Stimulated activated naive CD4-positive, alpha-beta T cell treated with Interleukin-2 at 50 U/mL for 16 hours (primary cell): ENCODE results near the gene CIT.
A peak's percentile ranks its signal among the peaks of the same experiment; 100 is the strongest.
"Not testable (repeated sequence)": the region's sequence is repeated elsewhere in the genome, so short reads cannot be mapped to it uniquely, and the experiment has no call there.

Experiments
- DNase-seq: peaks from one replicate; lab custom pipeline; 2025; lab: John Stamatoyannopoulos, UW

The CIT gene

GRCh38 chr12:119673634-119674033, 203.5 kb downstream of the CIT start:
- DNase-seq: no peak

- DNase-seq: no peak
Measured at GRCh38 chr12:119672194-119672593, 204.9 kb downstream of the CIT start.

DNA sequence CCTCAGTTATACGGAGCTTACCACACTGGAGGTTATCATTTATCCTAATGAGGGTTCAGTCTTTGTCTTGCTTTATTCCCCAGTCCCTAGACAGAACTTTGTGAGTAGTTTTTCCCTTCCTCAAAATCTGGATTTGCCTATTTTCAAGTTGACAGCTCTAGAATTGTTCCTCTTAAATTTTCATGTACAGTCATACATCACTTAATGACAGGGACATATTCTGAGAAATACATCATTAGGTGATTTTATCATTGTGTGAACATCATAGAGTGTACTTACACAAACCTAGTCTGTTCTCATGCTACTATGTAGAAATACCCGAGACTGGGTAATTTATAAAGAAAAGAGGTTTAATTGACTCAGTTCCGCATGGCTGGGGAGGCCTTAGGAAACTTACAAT, 206.1 kb downstream of the CIT start:
- DNase-seq: no peak

DNA sequence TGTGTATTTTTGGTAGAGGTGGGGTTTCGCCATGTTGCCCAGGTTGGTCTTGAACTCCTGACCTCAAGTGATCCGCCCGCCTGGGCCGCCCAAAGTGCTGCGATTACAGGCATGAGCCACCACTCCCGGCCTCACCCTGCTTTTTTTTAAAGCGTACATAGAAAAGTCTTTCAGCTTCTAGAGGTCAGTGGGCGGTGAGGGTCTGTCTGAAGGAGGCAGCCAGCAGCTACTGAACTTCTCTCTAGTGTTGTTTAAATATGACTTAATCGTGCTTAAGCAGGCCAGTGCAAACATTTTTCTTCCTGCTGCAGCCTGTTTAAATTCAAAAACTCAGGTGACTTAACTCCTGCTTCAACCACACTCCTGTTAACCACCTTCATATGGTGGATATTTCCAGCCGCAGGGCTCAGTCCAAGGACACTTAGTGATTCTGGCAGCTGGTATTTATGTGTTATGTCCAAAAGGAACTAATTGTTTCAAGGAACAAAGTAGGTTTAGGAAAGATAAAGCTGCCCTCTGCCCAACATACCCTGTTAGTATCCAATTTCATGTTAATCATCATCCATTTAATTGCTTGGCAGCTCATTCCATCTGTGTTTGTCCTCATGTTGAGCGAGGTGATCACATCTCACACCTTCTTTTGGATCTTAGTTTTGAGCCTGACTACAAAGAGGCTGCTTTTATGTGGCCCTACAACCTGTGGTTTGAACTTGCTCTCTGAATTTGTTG, 207.2 kb downstream of the CIT start:
- DNase-seq: no peak

- DNase-seq: no peak
Measured at GRCh38 chr12:119668324-119668841, 208.7 kb downstream of the CIT start.

DNA sequence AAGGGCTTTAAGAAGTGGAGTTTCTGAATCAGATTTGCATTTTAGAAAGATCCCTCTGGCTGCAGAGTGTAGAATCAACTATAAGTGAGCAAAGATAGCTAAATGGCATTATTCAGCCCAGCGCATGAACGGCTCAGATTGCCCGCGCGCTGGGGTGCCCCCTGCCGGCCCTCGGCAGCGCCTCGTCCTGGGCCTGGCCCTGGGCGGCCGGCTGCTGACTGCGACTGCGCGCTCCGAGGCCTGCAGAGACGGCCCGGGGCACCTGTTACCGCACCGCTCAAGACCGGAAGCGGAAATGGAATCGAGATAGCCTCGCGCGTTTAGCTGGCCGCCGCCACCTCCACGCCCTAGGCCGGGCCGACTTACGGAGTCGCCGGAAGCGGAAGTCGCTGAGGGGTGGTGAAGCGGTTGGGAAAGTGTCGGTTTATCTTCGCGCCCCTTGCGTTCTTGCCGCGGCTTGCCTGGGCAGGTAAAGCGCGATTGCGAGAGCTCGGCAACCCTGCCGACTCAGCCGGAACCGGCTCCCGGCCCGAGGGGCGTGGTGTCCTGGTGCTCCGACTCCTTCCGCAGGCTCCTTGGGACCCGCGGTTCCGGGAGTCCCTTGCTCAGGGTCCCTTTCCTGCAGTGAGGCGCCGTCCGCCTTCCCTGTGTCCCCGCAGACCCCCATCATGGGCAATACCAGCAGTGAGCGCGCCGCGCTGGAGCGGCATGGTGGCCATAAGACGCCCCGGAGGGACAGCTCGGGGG, 209.4 kb downstream of the CIT start, which contains the start of gene PRKAB1:
Gene PRKAB1, plus strand, starts transcription at position 557 of the 747 bp plus-strand sequence. Its CDS starts 112 bp downstream, at position 669.
- peak; percentile 97 for DNase-seq

DNA sequence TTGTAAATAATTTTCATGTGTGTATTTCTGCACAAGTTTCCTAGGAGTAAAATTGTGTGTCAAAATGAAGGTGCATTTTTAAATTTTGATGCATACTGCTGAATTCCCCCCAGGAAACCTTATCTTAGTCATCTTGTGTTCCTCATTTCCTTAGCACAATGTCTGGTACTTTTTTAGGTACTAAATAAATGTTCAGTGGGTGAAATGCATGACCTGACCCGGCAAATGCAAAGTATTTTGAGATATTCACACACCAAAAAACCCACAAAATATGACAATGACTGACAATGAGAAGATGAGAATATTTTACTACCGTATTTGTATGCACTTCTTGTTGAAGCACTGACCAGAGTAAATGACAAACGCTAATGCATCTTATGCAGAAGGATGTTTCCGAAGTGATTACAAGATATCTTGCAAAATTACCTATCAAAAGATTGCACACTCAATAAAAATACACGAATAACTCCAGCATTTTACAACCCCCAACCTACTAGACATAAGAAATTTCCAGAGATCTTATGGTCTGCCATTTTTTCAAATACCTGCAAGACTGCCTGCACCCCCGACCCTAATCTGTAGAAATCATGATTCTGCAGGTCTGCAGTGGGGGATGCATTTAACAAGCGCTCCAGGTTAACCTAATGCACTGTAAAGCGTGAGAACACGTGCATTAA, 210.1 kb downstream of the CIT start:
- no peak for DNase-seq

- DNase-seq: no peak
Measured at GRCh38 chr12:119666226-119666795, 210.8 kb downstream of the CIT start.

GRCh38 chr12:119665164-119665929, 211.8 kb downstream of the CIT start:
- DNase-seq: no peak

GRCh38 chr12:119664642-119665041, 212.5 kb downstream of the CIT start:
- no peak for DNase-seq

DNA sequence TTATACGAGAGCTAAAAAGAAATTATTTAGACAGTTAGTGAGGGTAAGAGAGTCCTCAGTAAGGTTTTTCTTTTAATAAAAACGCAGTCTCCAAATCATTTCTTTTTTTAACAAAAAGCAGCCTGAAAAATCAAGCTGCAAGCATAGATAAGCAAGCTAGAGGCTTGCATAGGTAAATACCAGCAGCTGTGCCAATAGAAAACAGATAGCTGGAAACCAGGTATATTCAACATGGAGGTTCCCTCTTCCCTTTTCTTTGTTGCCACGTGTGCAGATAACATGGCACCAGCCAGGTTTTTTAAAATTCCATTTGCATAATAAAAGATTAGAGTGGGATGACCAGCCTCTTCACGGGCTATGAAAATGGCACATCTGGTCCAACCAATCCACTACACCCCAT, 215.2 kb downstream of the CIT start:
- no peak for DNase-seq

DNA sequence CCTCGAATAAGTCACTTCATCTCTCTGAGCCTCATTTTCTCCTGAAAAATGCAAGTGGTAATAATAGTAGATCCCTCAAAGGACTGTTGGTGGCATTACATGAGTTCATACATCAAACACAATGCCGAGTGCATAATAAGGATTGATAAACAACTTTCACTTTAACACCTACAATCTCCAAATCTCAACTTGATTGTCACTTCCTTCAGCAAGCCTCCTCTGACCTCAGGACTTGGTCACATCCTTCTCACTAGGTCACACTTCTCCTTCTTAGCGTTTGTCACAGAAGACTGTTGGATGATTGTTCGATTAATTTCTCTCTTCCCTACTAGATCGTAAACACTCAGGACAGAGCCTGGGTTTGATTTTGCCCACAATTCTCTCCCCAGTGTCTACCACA, 217.0 kb downstream of the CIT start:
- no peak for DNase-seq

DNA sequence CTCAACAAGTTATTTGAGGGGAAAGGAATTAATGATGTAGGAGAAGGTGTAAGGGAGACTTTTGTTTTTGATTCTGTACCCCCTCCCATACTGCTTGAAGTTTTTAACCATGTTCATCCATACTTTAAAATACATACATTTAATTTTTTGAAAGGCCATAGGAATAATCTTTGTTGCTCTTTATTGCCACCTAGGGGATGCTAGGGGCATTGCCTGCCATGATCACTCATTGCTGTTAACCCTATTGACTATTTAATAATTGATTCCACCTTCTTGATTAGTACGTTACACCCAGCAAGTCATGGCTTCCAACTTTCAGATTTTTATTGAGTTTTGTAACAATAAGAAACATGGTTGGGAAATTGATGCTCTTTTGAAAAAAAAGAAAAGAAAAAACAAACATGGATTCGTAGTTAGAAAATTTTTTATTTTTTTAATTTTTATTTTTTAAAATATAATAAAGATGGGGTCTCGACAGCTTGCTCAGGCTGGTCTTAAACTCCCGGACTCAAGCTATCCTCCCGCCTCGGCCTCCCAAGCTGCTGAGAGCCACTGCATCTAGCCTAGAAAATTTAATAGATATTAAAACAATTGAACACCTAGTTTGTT, 217.7 kb downstream of the CIT start:
- DNase-seq: peak; percentile 17

- not testable (repeated sequence) for DNase-seq
Measured at GRCh38 chr12:119658166-119658565, 219.0 kb downstream of the CIT start.

DNA sequence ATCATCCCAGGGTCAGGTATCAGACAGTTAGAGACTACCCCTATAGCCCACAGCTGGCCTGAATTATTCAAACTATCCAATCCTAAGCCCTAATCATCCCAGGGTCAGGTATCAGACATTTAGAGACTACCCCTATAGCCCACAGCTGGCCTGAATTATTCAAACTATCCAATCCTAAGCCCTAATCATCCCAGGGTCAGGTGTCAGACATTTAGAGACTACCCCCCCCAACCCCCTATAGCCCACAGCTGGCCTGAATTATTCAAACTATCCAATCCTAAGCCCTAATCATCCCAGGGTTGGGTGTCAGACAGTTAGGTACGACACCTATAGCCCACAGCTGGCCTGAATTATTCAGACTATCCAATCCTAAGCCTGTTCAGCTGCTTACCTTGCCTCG, 220.1 kb downstream of the CIT start:
- DNase-seq: not testable (repeated sequence)

GRCh38 chr12:119652665-119653064, 224.5 kb downstream of the CIT start:
- no peak for DNase-seq

DNA sequence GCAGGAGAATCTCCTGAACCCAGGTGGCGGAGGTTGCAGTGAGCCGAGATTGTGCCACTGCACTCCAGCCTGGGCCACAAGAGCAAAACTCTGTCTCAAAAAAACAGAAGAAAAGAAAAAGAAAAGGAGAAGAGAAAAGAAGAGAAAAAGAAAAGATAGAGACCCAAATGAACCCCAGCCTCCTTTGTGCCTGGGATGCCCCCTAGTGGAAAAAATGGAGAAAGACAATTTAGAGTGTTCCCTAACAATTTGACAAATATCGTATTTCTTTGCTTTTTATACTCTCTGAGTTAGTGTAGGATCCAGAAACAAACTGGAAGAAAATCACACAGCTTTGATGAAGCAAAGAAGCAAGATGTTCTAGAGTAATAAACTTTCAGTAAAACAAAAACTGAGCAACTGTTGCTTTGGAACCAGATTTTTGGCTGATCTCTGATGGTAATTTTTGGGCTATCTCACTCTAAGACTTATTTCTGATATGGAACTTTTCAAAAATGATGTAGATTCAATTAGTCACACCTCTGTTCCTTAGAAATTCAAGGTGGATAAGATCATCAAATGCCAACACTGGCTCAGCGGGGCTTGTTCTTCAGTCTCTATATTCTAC, 227.8 kb downstream of the CIT start:
- DNase-seq: no peak

DNA sequence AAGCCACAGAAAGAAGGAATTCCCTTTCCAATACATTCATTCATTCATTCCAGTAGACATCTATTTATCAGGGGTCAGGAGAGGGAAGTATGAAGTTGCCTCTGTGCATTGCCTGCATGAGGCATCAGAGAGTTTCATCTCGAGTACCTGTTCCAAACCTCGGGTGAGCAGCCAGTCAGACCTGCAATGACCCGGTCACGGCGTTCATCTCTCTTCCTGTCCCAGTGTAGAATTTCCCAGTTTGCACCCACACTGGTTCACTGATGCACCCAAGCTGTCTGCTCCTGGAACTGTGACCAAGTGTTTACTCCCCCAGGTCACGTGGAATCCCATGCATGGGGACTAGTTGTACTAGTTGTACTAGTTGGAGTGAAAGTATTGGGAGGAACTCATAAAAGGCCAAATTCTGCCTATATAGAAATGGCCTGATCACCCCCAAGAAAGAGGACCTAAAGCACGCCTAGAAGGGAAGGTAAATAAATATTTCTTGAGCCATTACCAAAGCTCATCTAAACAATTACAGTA, 231.5 kb downstream of the CIT start:
- no peak for DNase-seq

DNA sequence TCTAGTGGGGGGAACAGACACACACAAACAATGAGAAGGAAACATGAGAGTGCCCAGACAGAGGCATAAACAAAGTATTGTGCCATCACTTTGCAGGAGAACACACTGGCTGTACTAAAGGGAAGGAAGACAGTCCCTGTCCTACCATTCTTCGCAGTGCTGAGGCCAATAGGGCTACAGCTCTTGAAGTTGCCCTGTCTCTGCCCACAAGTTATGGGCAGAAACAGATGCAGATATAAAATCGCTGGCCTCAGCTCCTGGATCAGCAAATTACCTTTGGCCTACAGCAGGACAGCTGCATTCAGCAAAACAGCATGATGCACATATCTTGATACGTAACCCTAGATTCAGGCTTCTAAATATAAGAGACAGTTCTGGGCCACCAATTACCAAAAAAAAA, 232.2 kb downstream of the CIT start:
- no peak for DNase-seq

- DNase-seq: no peak
Measured at GRCh38 chr12:119642986-119643385, 234.1 kb downstream of the CIT start.
